ENCODE data around the gene COG4. TPM values are rescaled to one million over a fixed set of nuclear protein-coding genes. Genes with fewer than 3 reads are reported as not detected.
A peak's percentile ranks its signal among the peaks of the same experiment; 100 is the strongest.

Gene COG4
- total RNA-seq, 3 donors from 2014 or later, result 36.4 to 46.1 (median 41.3) TPM

DNA sequence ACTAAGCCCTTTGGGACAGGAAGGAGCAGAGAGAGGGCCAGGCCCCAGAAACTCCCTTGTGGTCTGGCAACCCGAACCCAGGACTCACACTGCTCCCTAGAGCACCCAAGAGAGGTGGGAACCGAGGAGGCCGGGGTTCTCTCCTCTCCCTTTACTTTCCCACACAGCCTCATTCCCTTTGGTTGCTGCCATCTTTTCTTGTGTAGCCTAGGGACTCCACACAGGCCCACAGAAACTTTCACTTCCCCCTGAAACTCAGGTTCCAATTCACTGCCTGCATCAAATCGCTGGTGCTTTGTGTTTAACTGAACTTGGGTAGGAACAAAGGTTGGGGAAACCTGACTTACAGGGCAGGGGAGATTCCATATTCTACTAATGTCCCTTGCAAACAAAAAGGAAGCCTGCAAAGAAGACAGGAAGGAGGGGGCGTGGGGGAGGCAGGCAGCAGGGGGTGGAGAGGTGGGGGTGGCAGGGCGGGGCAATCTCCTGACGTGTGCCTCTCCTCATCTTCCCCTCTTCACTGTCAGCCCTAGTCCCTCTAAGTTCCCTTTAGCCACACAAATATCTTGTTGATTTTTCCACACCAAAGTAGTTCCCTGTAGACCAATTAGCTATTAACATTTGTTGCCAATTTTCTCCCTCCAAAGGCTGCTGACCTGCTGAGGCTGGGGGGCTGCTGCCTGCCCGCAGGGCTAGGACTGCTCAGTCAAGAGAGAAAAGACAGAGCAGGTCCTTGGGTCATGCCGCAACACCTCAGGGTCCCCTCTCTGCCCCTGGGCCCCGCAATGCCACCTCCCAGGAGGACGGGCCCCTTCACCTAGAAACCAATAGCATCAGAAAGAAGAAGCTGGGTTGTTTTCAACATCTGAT, 92.5 kb downstream of the COG4 start:
- intact Hi-C loops (cut with DNase I; ENCODE audit: low total_unique reads), result no loop called here
- H3K27me3 ChIP-seq, result no peaks in the 10 kb centered on the region
- no peaks in the 10 kb centered on the region for H3K9me3 ChIP-seq
- no peak for DNase-seq (ENCODE audit: low spot score in 2 of 2)
- TF ChIP-seq POLR2AphosphoS5 (IDR thresholded peaks at IDR 0.05) (no peak), POLR2A (IDR thresholded peaks at IDR 0.05) (no peak)
- TF ChIP-seq, protein P1, sequence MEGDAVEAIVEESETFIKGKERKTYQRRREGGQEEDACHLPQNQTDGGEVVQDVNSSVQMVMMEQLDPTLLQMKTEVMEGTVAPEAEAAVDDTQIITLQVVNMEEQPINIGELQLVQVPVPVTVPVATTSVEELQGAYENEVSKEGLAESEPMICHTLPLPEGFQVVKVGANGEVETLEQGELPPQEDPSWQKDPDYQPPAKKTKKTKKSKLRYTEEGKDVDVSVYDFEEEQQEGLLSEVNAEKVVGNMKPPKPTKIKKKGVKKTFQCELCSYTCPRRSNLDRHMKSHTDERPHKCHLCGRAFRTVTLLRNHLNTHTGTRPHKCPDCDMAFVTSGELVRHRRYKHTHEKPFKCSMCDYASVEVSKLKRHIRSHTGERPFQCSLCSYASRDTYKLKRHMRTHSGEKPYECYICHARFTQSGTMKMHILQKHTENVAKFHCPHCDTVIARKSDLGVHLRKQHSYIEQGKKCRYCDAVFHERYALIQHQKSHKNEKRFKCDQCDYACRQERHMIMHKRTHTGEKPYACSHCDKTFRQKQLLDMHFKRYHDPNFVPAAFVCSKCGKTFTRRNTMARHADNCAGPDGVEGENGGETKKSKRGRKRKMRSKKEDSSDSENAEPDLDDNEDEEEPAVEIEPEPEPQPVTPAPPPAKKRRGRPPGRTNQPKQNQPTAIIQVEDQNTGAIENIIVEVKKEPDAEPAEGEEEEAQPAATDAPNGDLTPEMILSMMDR (IDR thresholded peaks at IDR 0.05), result no peak
- peak overlapping the region in 1 of 3 donors; percentile 5 for H3K4me3 ChIP-seq
- H3K27ac ChIP-seq, result peak overlapping the region; percentile 56 to 81
- peaks cover 31 to 38% of the 10 kb centered on the region in 2 donors for H3K4me1 ChIP-seq
- no peaks in the 10 kb centered on the region for H3K36me3 ChIP-seq

Other genes starting within 250 kb of the COG4 start
- 10 to 100 TPM; 74.3 to 90.5 (median 77.9) TPM for gene AARS1, start 234.0 kb downstream of the COG4 start, total RNA-seq
- gene DDX19B, start 224.4 kb downstream of the COG4 start, total RNA-seq, result 10 to 100 TPM; 37.0 to 39.5 (median 39.5) TPM
- gene DDX19A, start 176.7 kb downstream of the COG4 start, total RNA-seq, result 10 to 100 TPM; 42.6 to 45.5 (median 45.2) TPM
- 10 to 100 TPM in 2 of 3 donors, 1 to 10 TPM in 1; 7.8 to 13.4 (median 11.5) TPM for gene ST3GAL2, start 84.5 kb downstream of the COG4 start, total RNA-seq
- 10 to 100 TPM; 10.7 to 27.8 (median 18.0) TPM for gene FCSK, start 69.0 kb downstream of the COG4 start, total RNA-seq
- 100 to 1,000 TPM in 2 of 3 donors, 10 to 100 TPM in 1; 80.2 to 147 (median 133) TPM for gene SF3B3, start 262 bp upstream of the COG4 start, total RNA-seq
- gene IL34, start 123.0 kb upstream of the COG4 start, total RNA-seq, result 10 to 100 TPM in 1 of 3 donors, 1 to 10 TPM in 1, under 1 TPM in 1; 0.64 to 37.9 (median 7.5) TPM
- gene MTSS2, start 162.5 kb upstream of the COG4 start, total RNA-seq, result 10 to 100 TPM in 2 of 3 donors, 1 to 10 TPM in 1; 9.4 to 28.8 (median 22.8) TPM

Data from breast epithelium (tissue), 4 donors.